Erythroblast (primary cell): ENCODE results near the gene SMAD5.

ENCODE experiments used
- GATA1 ChIP-seq: IDR thresholded peaks from 2 replicates; pipeline ENCODE4 v1.6.1; 2011; ENCODE audit warnings: low read depth, mild to moderate bottlenecking, control low read depth, low read length, moderate library complexity
- POLR2A ChIP-seq: IDR thresholded peaks from 2 replicates; pipeline ENCODE4 v1.6.1; 2011; ENCODE audit warnings: mild to moderate bottlenecking, low read length

DNA sequence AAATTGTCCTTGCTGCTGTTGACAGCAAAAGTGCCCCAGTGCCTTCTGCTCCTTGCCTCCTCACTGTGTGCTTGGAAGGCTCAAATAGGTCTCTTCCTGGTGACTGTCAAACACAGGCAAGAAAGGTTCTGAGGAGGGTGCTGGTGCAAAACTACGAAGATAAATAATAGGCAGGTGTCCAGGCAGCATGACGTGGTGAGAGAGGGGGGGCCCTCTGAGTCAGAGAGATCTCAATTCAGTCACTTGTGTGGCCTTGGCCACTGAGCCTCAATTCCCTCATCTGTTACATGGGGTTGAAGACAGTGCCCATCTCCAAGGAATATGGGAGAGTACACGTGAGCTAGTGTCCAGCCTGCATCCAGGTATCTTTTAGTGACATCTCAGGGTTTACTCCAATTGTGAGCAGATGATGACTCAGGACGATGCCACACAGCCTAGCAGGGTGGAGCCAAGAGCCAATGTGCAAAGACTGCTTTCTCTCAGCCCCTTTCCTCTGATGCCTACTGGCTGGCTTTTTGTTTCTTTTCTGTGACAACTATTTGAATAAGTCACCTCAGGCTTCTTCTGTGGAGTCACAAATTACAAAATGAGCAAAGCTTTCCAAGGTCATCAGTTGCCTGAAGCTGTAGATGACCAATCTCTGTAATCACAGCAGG lies 90.1 kb downstream of the SMAD5 start:
- no peak for TF ChIP-seq POLR2A
- TF ChIP-seq GATA1, result no peak
